HG03066 (cell line): Measurements from ENCODE around the gene GREM2.

Experiments used
- ATAC-seq: cut with Tn5 transposase; IDR thresholded peaks from one replicate; pipeline ENCODE4 v1.9.1; 2021; ENCODE audit warnings: low read depth; ENCODE audit not compliant: unreplicated experiment

Gene GREM2

DNA sequence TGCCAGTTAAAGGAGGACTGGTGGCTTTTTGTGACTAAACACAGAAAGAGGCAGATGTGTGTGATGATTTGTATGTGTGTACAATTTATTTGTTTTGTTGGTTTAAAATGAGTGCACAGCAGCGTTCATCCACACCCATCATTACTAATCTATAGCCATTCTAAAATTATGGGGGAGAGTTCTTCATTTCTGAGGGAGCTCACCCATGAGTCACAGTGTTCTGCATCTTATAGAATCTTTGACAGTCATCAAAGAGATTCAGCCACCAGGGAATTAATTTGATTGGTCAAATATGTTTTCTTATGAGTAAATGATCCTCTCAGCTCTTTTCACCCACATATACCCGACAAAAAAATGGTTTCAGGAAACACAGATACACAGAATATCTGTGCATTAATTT, 147.9 kb downstream of the GREM2 start:
- ATAC-seq: no peak

DNA sequence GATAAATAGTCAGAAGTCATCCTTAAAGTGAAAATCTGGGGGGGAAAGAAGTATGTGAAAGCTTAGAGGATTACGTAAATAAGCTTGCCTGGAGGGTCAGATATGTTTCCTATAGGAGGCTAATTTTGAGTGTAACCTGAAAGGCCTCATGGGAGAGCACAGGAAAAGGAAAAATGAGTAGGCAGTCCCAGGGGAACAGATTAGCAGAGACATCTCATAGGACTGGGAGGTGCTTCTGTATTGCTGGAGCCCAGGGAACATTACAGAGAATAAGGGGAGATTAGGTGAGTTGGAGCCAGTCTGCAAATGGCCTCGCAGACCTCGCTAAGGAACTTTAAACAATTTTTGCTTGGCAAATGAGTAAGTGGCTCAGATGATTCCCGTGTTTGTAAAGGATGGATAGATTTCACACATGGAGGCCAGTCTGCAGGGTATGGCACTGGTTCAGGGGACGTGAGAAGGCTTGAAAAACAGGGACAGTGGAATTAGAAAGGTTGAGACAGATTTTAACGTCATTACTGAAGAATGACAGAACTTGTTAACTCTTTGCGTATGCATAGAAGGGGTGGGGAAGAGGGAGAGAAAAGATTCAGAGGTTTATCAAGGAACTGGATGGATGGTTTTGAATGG, 149.1 kb downstream of the GREM2 start:
- no peak for ATAC-seq

DNA sequence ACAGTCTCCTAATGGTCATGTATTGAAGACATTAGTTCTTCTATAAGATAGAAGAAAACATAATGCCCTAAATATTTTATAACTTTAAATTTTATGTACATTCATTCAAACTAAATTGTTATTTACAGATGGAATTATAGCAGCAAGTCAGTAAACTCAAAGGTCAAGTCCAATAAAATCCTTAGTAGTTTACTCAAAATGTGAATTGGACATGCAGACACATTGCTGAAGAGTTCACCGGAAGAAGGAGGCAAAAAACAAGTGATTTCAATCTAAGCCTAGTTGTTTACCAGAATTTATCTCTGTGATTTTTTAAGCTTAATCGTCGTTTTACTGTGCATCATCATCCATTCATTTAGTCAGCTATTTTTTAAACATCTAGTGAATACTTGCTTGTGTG, 149.7 kb downstream of the GREM2 start:
- no peak for ATAC-seq

DNA sequence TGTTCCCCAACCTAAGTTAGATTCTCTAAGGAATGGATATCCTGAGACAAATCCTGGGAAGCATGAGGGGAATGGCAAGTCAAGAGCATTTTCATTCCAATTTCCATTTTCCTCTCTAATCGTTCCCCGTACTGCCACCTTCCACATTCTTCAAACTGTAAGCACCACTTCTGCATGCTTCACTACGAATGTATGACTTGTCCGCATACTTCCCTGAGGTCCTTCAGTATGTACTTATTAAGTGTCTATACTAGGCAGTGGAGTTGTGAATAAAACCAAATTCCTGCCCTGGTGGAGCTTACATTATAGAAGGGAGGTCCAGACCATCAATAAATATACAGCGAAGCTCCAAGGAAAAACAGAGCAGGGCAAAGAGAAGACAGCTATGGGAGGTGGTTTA, 154.8 kb downstream of the GREM2 start:
- no peak for ATAC-seq

DNA sequence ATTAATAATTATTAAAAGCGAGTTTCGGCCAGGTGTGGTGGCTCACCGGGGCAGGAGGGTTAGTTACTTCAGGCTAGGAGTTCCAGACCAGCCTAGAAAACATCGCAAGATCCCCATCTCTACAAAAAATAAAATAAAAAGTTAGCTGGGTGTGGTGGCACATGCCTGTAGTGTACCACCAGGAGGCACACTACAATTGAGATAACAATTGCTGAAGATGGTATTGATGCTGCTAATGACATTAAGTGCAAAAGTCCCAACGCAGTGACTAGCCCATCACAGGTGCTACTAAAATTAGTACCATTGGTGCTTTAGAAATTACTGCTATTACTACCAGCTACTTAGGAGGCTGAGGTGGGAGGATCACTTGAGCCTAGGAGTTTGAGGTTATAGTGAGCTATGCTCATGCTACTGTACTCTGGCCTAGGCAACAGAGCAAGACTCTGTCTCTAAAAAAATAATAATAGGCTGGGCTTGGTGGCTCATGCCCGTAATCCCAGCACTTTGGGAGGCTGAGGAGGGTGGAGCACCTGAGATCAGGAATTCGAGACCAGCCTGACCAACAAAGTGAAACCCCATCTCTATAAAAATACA, 156.6 kb downstream of the GREM2 start:
- no peak for ATAC-seq

DNA sequence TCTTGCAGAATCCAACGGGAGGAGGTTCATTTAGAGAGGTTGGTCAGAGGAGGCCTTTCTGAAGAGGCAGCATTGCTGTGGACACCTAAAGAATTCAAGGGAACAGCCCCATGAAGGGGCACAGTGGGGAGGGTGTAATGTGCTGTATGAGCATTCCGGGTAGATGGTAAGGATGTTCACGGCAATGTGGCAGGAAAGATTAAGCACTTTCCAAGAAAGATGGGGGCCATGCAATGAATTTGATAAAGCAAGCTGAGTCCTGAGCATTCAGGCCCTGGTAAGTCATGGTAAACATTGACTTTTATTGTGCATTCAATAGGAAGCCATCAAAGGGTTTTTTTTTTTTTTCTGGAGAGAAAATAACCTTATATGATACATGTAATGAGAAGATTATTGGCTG, 166.6 kb downstream of the GREM2 start:
- no peak for ATAC-seq

DNA sequence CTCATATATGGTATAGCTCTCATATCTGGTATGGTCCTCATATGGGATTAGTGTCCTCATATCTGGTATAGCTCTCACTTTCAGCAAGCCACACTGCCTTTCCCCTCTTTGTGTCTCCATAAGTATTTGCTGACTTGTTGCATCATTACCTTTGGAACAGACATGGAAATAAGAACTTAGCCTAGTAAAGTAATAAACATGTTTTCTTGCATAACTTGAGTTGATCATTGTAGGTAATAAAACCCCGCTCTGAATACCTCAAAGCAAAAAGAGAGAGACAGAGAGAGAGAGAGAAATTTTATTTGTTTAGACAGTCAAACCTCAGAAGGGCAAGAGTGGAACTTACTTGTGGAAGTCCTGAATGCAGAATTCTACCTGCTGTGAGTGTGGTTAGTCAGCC, 170.3 kb downstream of the GREM2 start:
- no peak for ATAC-seq
